Measurements from ENCODE around the gene FSCN2.
A peak's percentile ranks its signal among the peaks of the same experiment; 100 is the strongest.

The FSCN2 gene

DNA sequence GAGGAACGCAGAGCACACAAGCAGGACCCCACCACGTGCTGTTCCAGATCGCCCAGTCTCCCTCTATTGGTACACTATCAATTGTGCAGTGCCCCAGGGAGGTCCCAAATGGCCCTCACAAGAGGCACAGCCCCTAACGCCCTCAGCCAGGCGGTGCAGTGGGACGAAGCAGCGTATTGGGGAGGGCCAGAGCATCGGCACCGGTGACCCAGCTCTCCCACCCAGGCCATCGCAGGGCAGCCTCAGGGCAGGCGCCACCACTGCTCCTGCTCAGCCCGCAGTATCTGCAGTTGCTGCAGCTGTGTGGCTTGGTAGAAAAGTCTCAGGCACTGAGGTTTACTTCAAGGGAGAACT, 29.9 kb downstream of the FSCN2 start:
- H3K4me3 ChIP-seq (ENCODE audit: low read depth, low read length), result no peak overlapping the region
- TF ChIP-seq, protein P1, sequence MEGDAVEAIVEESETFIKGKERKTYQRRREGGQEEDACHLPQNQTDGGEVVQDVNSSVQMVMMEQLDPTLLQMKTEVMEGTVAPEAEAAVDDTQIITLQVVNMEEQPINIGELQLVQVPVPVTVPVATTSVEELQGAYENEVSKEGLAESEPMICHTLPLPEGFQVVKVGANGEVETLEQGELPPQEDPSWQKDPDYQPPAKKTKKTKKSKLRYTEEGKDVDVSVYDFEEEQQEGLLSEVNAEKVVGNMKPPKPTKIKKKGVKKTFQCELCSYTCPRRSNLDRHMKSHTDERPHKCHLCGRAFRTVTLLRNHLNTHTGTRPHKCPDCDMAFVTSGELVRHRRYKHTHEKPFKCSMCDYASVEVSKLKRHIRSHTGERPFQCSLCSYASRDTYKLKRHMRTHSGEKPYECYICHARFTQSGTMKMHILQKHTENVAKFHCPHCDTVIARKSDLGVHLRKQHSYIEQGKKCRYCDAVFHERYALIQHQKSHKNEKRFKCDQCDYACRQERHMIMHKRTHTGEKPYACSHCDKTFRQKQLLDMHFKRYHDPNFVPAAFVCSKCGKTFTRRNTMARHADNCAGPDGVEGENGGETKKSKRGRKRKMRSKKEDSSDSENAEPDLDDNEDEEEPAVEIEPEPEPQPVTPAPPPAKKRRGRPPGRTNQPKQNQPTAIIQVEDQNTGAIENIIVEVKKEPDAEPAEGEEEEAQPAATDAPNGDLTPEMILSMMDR (IDR thresholded peaks at IDR 0.05; ENCODE audit: low read depth, low read length), result no peak

DNA sequence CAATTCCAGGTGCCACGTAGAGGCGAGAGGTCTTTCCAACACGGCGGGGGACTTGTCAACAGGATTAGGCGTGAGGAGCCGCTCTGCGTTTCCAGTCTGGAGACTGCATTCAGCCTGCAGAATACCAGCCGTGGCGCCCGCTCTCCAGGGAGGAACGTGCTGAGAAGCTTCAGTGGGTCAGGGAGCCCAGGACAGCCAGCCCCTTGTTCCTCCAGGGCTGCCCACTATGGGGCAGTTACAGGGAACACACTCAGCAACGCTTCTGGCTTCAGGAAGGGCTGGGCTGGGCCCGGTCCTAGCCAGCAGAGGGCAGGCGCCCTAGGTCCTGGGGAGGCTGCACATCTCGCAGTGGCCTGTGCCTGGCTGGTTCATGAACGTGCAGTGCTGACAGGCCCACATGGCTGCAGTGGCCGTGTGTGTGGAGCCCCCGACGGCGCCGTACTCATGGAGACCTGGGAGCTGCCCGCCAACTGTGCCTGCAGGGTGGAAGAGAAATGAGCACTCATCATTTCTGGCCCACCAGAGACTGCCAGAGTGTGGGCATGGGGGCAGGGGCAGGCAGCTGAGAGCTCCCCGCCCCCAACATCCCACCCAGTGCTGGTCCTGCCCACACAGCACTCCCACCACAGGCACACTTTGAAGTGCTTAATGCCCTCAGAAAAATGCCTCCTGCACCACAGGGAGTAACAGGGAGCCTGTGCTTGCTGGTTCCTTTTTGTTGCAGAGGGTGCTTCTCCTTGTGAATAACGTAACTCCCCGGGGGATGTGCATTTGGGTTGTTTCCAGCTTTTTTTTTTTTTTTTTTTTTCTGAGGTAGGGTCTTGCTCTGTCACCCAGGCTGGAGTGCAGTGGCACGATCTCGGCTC, 31.0 kb downstream of the FSCN2 start:
- TF ChIP-seq, protein P1 (IDR thresholded peaks at IDR 0.05; ENCODE audit: low read depth, low read length), result 0 out of 2 replicates have a peak, but pooled peaks have one; percentile 6
- no peak overlapping the region for H3K4me3 ChIP-seq (ENCODE audit: low read depth, low read length)

DNA sequence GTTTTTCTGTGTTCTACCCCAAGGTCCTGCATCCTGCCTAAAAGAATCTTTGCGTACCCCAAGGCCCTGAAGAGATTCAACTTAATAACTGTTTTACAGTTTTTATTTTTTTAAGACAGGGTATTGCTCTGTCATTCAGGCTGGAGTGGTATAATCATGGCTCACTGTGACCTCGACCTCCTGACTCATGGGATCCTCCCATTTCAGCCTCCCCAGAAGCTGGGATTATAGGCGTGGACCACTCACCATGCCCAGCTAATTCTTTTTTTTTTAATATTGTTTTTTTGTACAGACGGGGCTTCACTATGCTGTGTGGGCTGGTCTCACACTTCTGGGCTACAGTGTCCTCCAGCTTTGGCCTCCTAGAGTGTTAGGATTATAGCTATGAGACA, 33.3 kb downstream of the FSCN2 start:
- TF ChIP-seq, protein P1 (IDR thresholded peaks at IDR 0.05; ENCODE audit: low read depth, low read length), result no peak
- H3K4me3 ChIP-seq (ENCODE audit: low read depth, low read length), result no peak overlapping the region

DNA sequence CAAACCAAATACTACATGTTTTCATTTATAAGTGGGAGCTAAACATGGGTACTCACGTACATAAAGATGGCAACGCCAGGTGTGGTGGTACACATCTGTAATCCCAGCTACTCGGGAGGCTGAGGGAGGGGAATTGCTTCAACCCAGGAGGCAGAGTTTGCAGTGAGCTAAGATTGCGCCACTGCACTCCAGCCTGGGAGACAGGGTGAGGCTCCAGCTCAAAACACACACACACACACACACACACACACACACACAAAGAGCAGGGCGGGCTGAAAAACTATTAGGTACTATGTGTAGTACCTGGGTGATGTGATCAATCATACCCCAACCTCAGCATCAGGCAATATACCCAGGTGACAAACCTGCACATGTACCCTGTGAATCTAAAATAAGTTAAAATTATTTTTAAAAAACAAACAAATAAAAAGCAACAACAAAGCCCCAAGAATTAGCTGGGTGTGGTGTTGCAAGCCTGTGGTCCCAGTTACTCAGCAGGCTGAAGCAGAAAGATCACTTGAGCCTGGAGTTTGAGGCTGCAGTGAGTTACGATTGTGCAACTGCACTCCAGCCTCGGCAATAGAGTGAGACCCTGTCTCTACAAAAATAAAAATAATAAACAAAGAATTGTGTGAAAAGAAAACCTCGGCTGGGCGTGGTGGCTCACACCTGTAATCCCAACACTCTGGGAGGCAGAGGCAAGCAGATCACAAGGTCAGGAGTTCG, 35.8 kb downstream of the FSCN2 start:
- no peak overlapping the region for H3K4me3 ChIP-seq (ENCODE audit: low read depth, low read length)
- TF ChIP-seq, protein P1 (IDR thresholded peaks at IDR 0.05; ENCODE audit: low read depth, low read length), result no peak

DNA sequence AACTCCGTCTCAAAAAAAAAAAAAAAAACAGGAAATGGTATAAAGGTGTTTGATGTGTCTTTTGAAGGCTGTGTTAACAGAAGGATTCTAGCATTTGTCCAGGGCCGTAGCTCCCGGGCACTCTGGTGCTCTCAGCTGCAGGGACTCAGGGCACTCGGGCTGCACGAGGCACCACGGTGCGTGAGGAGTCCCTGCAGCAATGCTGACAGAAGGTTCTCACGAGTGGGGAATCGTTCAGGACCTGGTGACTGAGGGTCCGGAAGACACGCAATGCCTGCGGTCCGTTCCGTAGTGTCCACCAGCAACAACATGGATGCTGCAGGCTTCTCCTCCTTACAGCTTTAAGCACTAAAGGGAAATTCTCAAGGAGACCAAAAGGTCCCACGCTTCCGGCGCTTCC, 36.6 kb downstream of the FSCN2 start:
- TF ChIP-seq, protein P1 (IDR thresholded peaks at IDR 0.05; ENCODE audit: low read depth, low read length), result no peak
- H3K4me3 ChIP-seq (ENCODE audit: low read depth, low read length), result no peak overlapping the region

DNA sequence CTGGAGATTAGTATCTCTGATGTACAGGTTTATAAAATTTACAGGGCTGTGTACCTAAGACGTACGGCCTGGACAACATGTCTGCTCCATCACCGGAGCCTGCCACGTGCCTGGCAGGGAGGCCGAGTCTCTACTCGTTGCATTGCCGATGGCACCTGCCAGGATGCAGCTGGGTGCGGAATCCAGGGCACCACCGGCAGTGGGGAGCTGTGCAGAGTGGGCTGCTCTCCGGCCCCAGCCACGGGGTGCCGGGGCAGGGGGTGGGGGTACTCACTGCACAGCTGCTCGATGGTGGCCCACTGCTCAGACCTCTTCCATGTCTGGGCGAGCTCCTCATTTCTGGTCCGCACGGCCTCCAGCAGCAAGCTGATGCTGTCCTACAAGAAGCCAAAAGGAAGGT, 37.1 kb downstream of the FSCN2 start:
- TF ChIP-seq, protein P1 (IDR thresholded peaks at IDR 0.05; ENCODE audit: low read depth, low read length), result no peak
- H3K4me3 ChIP-seq (ENCODE audit: low read depth, low read length), result no peak overlapping the region

Measured in WI38 (cell line).